ENCODE measurements around the gene CD83.
A peak's percentile ranks its signal among the peaks of the same experiment; 100 is the strongest.

Gene CD83

DNA sequence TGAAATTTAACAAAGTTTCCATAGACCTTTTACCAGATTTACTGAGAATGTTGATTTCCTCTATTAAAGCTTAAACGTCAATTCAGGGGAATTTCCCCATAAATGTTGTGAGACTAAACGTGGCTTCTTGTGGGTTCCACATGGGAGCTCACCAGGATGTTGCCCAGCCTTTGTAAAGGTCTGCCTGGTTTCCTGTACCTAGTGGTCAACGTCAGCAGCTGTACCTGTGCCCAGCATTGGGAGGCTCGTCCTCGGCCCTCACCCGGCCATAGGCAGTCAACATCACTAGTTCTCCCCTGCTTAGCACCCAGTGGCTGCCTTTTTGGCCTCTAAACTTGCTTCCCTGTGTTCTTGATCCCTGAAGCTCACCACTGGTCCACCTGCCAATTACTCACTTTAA lies 22.1 kb upstream of the CD83 start:
- no peaks in the 10 kb centered on the region for H3K36me3 ChIP-seq (ENCODE audit: control insufficient read depth, insufficient read depth, low read length)
- no peaks in the 10 kb centered on the region for H3K27me3 ChIP-seq (ENCODE audit: control insufficient read depth, insufficient read depth, low read length)
- H3K4me1 ChIP-seq (ENCODE audit: control insufficient read depth, insufficient read depth, low read length): no peaks in the 10 kb centered on the region
- H3K9ac ChIP-seq (ENCODE audit: low read length): no peak overlapping the region
- no peak overlapping the region for H3K27ac ChIP-seq (ENCODE audit: low read depth, low read length)
- no peak overlapping the region for H3K4me3 ChIP-seq (ENCODE audit: low read length)

DNA sequence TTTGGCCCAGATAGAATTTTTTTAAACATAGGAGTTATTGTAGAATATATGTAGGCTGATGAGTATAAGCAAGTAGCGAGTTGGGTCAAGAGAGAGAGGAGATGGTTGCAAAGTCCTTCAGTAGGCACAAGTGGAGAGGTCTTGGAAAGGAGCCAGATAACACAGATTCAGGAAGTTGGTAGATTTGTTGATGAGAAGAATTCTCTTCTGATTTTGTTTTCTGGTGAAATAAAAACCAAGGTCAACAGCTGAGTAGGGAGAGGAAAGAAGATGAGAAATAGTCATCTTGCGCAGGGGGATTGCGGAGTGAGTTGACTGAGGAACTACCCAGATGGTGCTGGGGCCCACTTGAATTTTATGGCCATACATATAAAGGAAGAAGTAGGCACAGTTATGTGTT lies 17.4 kb upstream of the CD83 start:
- Histone ChIP-seq H3K27me3 (ENCODE audit: control insufficient read depth, insufficient read depth, low read length) (no peaks in the 10 kb centered on the region), H3K36me3 (ENCODE audit: control insufficient read depth, insufficient read depth, low read length) (no peaks in the 10 kb centered on the region), H3K4me3 (ENCODE audit: low read length) (no peak overlapping the region), H3K4me1 (ENCODE audit: control insufficient read depth, insufficient read depth, low read length) (no peaks in the 10 kb centered on the region), H3K27ac (ENCODE audit: low read depth, low read length) (no peak overlapping the region), H3K9ac (ENCODE audit: low read length) (no peak overlapping the region)

DNA sequence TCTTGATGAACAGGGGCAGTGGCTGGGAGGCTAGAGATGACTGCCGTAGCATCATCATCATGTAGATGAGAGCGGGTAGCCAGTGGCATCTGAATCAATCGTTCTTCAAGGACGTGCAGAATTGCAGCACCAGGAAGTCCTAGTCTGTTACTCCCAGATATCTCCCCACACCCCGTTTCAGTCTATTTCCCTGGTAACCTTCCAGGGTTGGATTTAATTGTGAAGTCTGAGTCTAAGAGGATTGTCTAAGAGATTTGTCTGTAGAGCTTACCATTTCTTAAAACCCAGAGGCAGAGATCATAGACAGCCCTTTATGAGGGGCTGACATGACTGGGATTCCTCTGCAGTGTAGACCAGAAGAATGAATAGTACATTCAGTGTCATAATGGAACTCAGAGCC lies 16.6 kb upstream of the CD83 start:
- no peak overlapping the region for H3K27ac ChIP-seq (ENCODE audit: low read depth, low read length)
- no peaks in the 10 kb centered on the region for H3K4me1 ChIP-seq (ENCODE audit: control insufficient read depth, insufficient read depth, low read length)
- no peaks in the 10 kb centered on the region for H3K27me3 ChIP-seq (ENCODE audit: control insufficient read depth, insufficient read depth, low read length)
- no peak overlapping the region for H3K4me3 ChIP-seq (ENCODE audit: low read length)
- no peak overlapping the region for H3K9ac ChIP-seq (ENCODE audit: low read length)
- no peaks in the 10 kb centered on the region for H3K36me3 ChIP-seq (ENCODE audit: control insufficient read depth, insufficient read depth, low read length)

GRCh38 chr6:14102383-14102782 lies 15.2 kb upstream of the CD83 start:
- Histone ChIP-seq H3K36me3 (ENCODE audit: control insufficient read depth, insufficient read depth, low read length) (no peaks in the 10 kb centered on the region), H3K27me3 (ENCODE audit: control insufficient read depth, insufficient read depth, low read length) (no peaks in the 10 kb centered on the region), H3K9ac (ENCODE audit: low read length) (no peak overlapping the region), H3K4me3 (ENCODE audit: low read length) (no peak overlapping the region), H3K27ac (ENCODE audit: low read depth, low read length) (no peak overlapping the region), H3K4me1 (ENCODE audit: control insufficient read depth, insufficient read depth, low read length) (no peaks in the 10 kb centered on the region)

GRCh38 chr6:14105547-14105946 lies 12.0 kb upstream of the CD83 start:
- H3K4me1 ChIP-seq (ENCODE audit: control insufficient read depth, insufficient read depth, low read length): no peaks in the 10 kb centered on the region
- no peaks in the 10 kb centered on the region for H3K27me3 ChIP-seq (ENCODE audit: control insufficient read depth, insufficient read depth, low read length)
- H3K9ac ChIP-seq (ENCODE audit: low read length): no peak overlapping the region
- no peaks in the 10 kb centered on the region for H3K36me3 ChIP-seq (ENCODE audit: control insufficient read depth, insufficient read depth, low read length)
- no peak overlapping the region for H3K27ac ChIP-seq (ENCODE audit: low read depth, low read length)
- no peak overlapping the region for H3K4me3 ChIP-seq (ENCODE audit: low read length)

DNA sequence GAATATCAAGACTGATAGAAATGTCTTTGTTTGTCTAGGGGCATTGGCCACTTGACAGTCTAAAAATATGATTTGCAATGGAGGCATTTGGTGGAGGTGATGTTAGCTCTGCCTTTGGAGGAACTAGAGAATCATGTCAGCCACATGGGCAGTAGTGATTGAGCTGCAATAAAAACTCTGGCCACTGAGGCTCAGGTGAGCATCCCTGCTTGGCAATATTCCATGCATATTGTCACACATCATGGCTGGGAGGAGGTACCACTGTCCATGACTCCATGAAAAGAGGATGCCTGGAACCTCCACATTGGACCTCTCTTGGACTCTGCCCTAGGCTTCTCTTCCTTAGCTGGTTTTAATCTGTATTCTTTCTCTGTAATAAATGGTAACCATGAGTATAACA lies 10.6 kb upstream of the CD83 start:
- no peak overlapping the region for H3K27ac ChIP-seq (ENCODE audit: low read depth, low read length)
- H3K27me3 ChIP-seq (ENCODE audit: control insufficient read depth, insufficient read depth, low read length): no peaks in the 10 kb centered on the region
- H3K4me1 ChIP-seq (ENCODE audit: control insufficient read depth, insufficient read depth, low read length): no peaks in the 10 kb centered on the region
- H3K4me3 ChIP-seq (ENCODE audit: low read length): no peak overlapping the region
- no peak overlapping the region for H3K9ac ChIP-seq (ENCODE audit: low read length)
- no peaks in the 10 kb centered on the region for H3K36me3 ChIP-seq (ENCODE audit: control insufficient read depth, insufficient read depth, low read length)

GRCh38 chr6:14107711-14108494 lies 9.7 kb upstream of the CD83 start:
- Histone ChIP-seq H3K9ac (ENCODE audit: low read length) (no peak overlapping the region), H3K27me3 (ENCODE audit: control insufficient read depth, insufficient read depth, low read length) (no peaks in the 10 kb centered on the region), H3K27ac (ENCODE audit: low read depth, low read length) (no peak overlapping the region), H3K36me3 (ENCODE audit: control insufficient read depth, insufficient read depth, low read length) (no peaks in the 10 kb centered on the region), H3K4me3 (ENCODE audit: low read length) (no peak overlapping the region), H3K4me1 (ENCODE audit: control insufficient read depth, insufficient read depth, low read length) (no peaks in the 10 kb centered on the region)

- no peaks in the 10 kb centered on the region for H3K27me3 ChIP-seq (ENCODE audit: control insufficient read depth, insufficient read depth, low read length)
- H3K36me3 ChIP-seq (ENCODE audit: control insufficient read depth, insufficient read depth, low read length): no peaks in the 10 kb centered on the region
- no peak overlapping the region for H3K27ac ChIP-seq (ENCODE audit: low read depth, low read length)
- H3K9ac ChIP-seq (ENCODE audit: low read length): no peak overlapping the region
- no peak overlapping the region for H3K4me3 ChIP-seq (ENCODE audit: low read length)
- no peaks in the 10 kb centered on the region for H3K4me1 ChIP-seq (ENCODE audit: control insufficient read depth, insufficient read depth, low read length)
Measured at GRCh38 chr6:14108571-14109410, 8.8 kb upstream of the CD83 start.

- no peaks in the 10 kb centered on the region for H3K36me3 ChIP-seq (ENCODE audit: control insufficient read depth, insufficient read depth, low read length)
- H3K27ac ChIP-seq (ENCODE audit: low read depth, low read length): no peak overlapping the region
- no peak overlapping the region for H3K4me3 ChIP-seq (ENCODE audit: low read length)
- H3K27me3 ChIP-seq (ENCODE audit: control insufficient read depth, insufficient read depth, low read length): no peaks in the 10 kb centered on the region
- H3K4me1 ChIP-seq (ENCODE audit: control insufficient read depth, insufficient read depth, low read length): no peaks in the 10 kb centered on the region
- H3K9ac ChIP-seq (ENCODE audit: low read length): no peak overlapping the region
Measured at GRCh38 chr6:14109411-14109826, 8.2 kb upstream of the CD83 start.

DNA sequence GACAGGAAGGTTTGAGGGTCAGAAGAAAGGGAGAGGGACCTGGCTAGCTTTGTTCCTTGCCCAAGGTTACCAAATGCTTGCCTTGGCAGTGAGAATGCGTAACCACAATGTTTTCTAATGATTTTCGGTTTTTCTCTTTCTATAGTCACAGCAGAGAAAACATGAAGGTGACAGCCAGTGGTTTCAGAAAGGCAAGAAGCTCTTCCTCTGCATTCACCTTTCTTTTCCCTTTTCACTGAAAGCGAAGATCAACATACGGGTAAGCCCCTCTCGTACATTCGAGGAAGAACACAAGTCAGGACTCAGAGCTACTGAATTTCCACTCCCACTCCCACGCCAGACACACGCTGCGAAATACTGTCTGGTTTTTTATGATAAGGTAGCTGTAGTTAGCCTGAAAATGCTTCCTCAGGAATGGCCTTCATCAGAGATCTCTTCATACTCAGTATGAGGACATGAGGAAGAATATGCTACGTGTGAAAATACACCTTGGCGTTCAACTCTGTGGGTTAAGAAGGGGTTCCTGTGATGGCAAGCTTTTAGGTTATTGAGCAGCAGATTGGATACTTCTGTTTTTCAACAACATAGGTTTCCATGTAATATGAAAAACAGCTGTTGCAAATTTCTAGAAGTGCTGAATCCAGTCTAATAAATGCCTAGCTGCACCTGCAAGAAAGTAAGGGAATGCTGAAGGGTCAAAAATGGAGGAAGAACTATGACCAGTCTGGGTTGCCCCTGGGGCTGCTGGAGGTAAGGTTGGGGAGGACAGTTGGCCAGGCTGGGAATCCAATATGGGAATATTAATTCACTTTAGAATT lies 7.4 kb upstream of the CD83 start:
- Histone ChIP-seq H3K27ac (ENCODE audit: low read depth, low read length) (no peak overlapping the region), H3K27me3 (ENCODE audit: control insufficient read depth, insufficient read depth, low read length) (no peaks in the 10 kb centered on the region), H3K4me3 (ENCODE audit: low read length) (no peak overlapping the region), H3K9ac (ENCODE audit: low read length) (no peak overlapping the region), H3K36me3 (ENCODE audit: control insufficient read depth, insufficient read depth, low read length) (no peaks in the 10 kb centered on the region), H3K4me1 (ENCODE audit: control insufficient read depth, insufficient read depth, low read length) (no peaks in the 10 kb centered on the region)

DNA sequence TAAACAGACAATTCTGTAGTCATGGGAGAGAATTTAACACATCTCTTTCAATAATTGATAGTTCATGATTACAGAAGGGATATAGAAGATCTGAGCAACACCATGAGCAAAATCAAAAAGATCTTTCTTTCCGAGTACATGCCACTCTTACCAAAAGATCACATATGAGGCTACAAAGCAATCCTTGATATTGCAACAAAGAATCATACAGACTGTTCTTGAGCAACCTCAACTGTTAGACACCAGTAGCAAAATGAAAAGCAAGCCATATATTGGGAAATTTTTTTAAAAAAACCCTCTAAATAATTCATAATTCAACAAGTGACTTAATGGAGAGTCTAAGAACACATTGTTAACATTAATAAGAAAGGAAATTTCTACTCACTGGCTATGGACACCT lies 3.6 kb upstream of the CD83 start:
- no peak overlapping the region for H3K27ac ChIP-seq (ENCODE audit: low read depth, low read length)
- no peak overlapping the region for H3K4me3 ChIP-seq (ENCODE audit: low read length)
- H3K36me3 ChIP-seq (ENCODE audit: control insufficient read depth, insufficient read depth, low read length): no peaks in the 10 kb centered on the region
- H3K9ac ChIP-seq (ENCODE audit: low read length): no peak overlapping the region
- no peaks in the 10 kb centered on the region for H3K4me1 ChIP-seq (ENCODE audit: control insufficient read depth, insufficient read depth, low read length)
- no peaks in the 10 kb centered on the region for H3K27me3 ChIP-seq (ENCODE audit: control insufficient read depth, insufficient read depth, low read length)

GRCh38 chr6:14118091-14118439 lies 493 bp downstream of the CD83 start:
- Histone ChIP-seq H3K4me1 (ENCODE audit: control insufficient read depth, insufficient read depth, low read length) (no peaks in the 10 kb centered on the region), H3K4me3 (ENCODE audit: low read length) (peak overlapping the region; percentile 75), H3K27me3 (ENCODE audit: control insufficient read depth, insufficient read depth, low read length) (no peaks in the 10 kb centered on the region), H3K27ac (ENCODE audit: low read depth, low read length) (no peak overlapping the region), H3K36me3 (ENCODE audit: control insufficient read depth, insufficient read depth, low read length) (no peaks in the 10 kb centered on the region), H3K9ac (ENCODE audit: low read length) (peak overlapping the region; percentile 57)
